ENCODE results near the gene ZC3H4. TPM values are rescaled to one million over a fixed set of nuclear protein-coding genes. Genes with fewer than 3 reads are reported as not detected.

The ZC3H4 gene
- total RNA-seq, 1 donor from 2014 or later: 49.3 TPM

DNA sequence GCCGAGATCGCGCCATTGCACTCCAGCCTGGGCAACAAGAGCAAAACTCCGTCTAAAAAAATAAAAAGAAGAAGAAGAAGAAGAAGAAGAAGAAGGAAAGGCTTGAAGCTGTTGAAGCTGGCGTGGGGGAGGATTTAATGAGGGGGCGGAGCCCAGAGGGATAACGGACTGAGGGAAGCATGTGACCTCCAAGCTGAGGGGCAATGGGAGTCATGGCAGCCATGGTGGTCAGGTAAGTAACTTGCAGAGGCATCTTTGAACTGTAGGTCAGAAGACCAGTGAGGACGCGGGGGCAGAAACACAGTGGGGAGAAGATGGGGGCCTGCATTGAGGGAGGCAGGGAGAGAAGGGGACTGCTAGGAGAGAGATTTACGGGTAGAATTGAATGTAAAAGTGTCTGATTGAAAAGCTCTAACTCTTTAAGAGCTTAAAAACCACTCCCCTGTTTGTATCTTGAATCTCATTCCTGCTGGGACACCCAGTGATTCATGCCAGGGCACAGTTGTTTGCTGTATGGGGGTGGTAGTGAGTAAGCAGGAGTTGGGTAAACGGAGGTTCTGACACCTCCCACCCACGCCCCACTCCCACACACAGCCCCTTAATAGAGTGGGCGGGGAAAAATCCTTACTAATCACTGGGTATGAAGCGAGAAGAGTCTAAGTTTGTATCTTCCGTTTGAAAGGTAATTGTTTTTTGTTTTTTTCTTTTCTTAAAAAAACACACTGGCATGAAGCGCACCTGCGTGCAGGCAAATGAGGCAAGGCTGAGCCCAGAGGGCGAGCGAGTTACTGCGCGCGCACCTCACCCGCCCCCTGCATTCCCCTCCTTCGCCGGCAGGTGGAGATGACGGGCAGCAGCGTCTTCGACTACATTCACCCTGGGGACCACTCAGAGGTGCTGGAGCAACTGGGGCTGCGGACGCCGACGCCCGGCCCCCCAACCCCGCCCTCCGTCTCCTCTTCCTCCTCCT lies 78.2 kb downstream of the ZC3H4 start:
- no peaks in the 10 kb centered on the region for H3K36me3 ChIP-seq
- TF ChIP-seq, protein P1, sequence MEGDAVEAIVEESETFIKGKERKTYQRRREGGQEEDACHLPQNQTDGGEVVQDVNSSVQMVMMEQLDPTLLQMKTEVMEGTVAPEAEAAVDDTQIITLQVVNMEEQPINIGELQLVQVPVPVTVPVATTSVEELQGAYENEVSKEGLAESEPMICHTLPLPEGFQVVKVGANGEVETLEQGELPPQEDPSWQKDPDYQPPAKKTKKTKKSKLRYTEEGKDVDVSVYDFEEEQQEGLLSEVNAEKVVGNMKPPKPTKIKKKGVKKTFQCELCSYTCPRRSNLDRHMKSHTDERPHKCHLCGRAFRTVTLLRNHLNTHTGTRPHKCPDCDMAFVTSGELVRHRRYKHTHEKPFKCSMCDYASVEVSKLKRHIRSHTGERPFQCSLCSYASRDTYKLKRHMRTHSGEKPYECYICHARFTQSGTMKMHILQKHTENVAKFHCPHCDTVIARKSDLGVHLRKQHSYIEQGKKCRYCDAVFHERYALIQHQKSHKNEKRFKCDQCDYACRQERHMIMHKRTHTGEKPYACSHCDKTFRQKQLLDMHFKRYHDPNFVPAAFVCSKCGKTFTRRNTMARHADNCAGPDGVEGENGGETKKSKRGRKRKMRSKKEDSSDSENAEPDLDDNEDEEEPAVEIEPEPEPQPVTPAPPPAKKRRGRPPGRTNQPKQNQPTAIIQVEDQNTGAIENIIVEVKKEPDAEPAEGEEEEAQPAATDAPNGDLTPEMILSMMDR (IDR thresholded peaks at IDR 0.05): peak; percentile 98
- intact Hi-C loops (cut with DNase I): no loop called here
- H3K9me3 ChIP-seq: no peaks in the 10 kb centered on the region
- H3K4me3 ChIP-seq: peak overlapping the region; percentile 52
- ATAC-seq: peak; percentile 97
- peaks cover 15% of the 10 kb centered on the region for H3K4me1 ChIP-seq
- peak; percentile 90 for DNase-seq
- H3K27ac ChIP-seq: peak overlapping the region; percentile 64
- peaks cover 15% of the 10 kb centered on the region for H3K27me3 ChIP-seq (ENCODE audit: low read depth)

DNA sequence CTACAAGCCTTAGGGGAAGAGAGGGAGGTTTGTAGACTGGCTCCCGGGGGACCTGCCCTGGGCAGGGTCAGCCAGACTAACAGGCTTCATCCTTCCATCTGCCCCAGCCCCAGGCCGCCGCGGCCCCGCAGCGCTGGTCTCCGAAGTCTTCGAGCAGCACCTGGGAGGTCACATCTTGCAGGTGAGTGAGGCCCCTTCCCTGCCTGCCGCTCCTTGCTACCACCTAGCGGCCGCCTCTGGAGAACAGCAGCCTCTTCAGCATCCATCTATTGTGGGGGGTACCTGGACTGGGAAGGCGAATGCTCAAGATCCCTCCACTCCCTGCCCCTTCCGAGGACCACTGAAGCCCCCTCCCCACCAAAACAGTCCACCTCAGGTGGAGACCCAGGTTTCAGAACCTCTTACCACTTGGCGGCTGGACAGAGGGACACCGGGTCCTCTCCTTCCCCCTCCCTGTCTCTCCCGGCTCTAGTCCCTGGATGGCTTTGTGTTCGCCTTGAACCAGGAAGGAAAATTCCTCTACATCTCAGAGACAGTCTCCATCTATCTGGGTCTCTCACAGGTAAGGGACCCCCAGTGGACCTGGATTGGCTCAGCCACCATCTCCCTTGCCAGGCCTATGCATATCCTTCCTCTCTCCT lies 81.3 kb downstream of the ZC3H4 start:
- DNase-seq (peak; percentile 67), ATAC-seq (peak; percentile 46 to 54)
- intact Hi-C loops (cut with DNase I): no loop called here

DNA sequence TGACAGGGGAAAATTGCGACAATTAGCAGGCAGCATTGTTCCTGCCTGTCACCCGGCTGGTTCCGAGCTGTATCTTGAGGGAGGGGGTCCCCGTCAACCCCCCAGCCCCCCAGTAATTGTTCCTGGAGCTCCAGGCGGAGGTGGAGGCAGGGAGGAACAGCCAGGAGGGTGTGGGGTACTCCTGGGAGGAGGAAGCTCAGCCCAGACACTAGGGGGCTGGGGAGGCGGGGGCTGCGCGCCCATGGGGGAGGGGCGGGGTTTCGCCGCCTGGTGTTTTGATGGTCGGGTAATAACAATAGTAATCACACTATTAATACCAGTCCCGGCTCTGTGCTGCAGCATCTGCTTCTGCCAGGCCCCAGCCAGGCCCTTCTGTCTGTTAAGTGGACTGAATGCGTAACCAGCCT lies 85.4 kb downstream of the ZC3H4 start:
- no peak for DNase-seq
- no peak for ATAC-seq
- TF ChIP-seq, protein P1 (IDR thresholded peaks at IDR 0.05): no peak
- Histone ChIP-seq H3K27me3 (ENCODE audit: low read depth) (peaks cover 77% of the 10 kb centered on the region), H3K36me3 (no peaks in the 10 kb centered on the region), H3K27ac (no peak overlapping the region), H3K4me1 (no peaks in the 10 kb centered on the region), H3K9me3 (no peaks in the 10 kb centered on the region), H3K4me3 (no peak overlapping the region)
- intact Hi-C loops (cut with DNase I): no loop called here

More for the DNA sequence above, 81.3 kb downstream of the ZC3H4 start:
- Histone ChIP-seq H3K9me3 (no peaks in the 10 kb centered on the region), H3K27me3 (ENCODE audit: low read depth) (peaks cover 43% of the 10 kb centered on the region), H3K36me3 (no peaks in the 10 kb centered on the region), H3K27ac (no peak overlapping the region), H3K4me3 (no peak overlapping the region), H3K4me1 (peaks cover 15% of the 10 kb centered on the region)
- TF ChIP-seq, protein P1 (IDR thresholded peaks at IDR 0.05): peak; percentile 76

DNA sequence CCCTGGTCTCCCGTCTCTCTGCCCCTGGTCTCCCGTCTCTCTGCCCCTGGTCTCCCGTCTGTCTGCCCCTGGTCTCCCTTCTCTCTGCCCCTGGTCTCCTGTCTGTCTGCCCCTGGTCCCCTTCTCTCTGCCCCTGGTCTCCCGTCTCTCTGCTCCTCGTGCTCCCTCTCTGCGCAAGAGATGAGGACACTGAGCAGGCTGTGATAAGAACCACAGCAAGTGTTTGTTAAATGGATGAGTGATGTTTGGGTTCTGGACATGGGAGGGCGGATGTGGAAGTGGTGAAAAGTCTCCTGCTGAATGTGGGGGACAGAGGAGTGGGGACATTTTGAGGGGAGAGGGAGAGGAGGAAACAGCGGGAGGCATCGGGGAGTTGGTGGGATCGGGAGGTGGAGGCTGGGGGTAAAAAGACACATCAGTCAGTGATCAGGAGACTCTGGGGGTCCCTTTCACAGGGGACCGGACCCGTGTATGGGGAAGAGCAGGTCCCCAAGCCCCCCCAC lies 85.9 kb downstream of the ZC3H4 start:
- intact Hi-C loops (cut with DNase I): no loop called here
- Histone ChIP-seq H3K27me3 (ENCODE audit: low read depth) (peaks cover 82% of the 10 kb centered on the region), H3K27ac (no peak overlapping the region), H3K4me3 (no peak overlapping the region), H3K4me1 (no peaks in the 10 kb centered on the region), H3K36me3 (no peaks in the 10 kb centered on the region), H3K9me3 (no peaks in the 10 kb centered on the region)
- TF ChIP-seq, protein P1 (IDR thresholded peaks at IDR 0.05): no peak
- ATAC-seq (no peak), DNase-seq (no peak)

DNA sequence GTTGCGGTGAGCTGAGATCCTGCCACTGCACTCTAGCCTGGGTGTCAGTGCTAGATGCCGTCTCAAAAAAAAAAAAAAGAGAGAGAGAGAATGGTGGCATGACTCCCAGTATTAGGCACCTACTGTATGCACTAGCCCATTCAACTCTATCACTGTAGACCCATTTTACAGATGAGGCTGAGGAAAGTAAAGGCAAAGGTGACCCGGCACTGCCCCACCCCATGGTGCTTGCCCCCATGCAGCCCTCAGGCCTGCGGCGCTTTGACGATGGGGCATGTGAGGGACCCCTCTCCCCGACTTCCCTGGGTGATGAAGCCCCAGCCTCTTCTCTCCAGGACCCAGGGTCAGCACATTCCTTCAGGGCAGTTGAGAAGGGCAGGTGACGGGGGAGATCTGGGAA lies 86.7 kb downstream of the ZC3H4 start:
- no peak overlapping the region for H3K27ac ChIP-seq
- peaks cover 82% of the 10 kb centered on the region for H3K27me3 ChIP-seq (ENCODE audit: low read depth)
- H3K4me3 ChIP-seq: no peak overlapping the region
- no peaks in the 10 kb centered on the region for H3K9me3 ChIP-seq
- ATAC-seq (no peak), DNase-seq (no peak)
- TF ChIP-seq, protein P1 (IDR thresholded peaks at IDR 0.05): no peak
- peaks cover 1% of the 10 kb centered on the region for H3K4me1 ChIP-seq
- H3K36me3 ChIP-seq: no peaks in the 10 kb centered on the region
- intact Hi-C loops (cut with DNase I): no loop called here

All from lower lobe of right lung (tissue), 2 donors.